ENCODE results near the gene LHPP.

DNA sequence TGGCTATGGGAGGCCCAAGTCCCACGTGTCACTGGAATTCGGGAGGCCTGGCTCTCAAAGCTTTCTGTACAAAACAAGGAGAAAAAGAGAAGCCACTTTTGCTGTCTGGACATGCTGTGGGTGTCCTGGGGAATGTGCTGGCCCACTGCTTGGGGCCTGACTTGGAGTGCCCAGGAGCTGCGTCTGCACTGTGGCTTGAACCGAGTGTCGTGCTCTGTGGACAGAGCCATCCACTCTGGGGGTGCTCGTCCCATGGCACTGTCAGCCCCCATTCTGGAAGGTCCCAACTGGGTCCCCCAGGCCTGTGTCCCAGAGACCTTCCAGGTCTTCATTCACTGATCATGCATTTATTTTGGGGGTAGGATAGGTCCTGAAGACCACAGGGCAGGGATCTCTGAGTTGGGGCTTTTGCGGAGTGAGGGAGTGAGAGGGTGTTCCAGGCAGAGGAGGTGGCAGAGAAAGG is 138.0 kb downstream of the LHPP start:
- TF ChIP-seq, protein P1, sequence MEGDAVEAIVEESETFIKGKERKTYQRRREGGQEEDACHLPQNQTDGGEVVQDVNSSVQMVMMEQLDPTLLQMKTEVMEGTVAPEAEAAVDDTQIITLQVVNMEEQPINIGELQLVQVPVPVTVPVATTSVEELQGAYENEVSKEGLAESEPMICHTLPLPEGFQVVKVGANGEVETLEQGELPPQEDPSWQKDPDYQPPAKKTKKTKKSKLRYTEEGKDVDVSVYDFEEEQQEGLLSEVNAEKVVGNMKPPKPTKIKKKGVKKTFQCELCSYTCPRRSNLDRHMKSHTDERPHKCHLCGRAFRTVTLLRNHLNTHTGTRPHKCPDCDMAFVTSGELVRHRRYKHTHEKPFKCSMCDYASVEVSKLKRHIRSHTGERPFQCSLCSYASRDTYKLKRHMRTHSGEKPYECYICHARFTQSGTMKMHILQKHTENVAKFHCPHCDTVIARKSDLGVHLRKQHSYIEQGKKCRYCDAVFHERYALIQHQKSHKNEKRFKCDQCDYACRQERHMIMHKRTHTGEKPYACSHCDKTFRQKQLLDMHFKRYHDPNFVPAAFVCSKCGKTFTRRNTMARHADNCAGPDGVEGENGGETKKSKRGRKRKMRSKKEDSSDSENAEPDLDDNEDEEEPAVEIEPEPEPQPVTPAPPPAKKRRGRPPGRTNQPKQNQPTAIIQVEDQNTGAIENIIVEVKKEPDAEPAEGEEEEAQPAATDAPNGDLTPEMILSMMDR (conservative IDR thresholded peaks at IDR 0.05; ENCODE audit: low read depth, low read length): no peak
- no peak for TF ChIP-seq EZH2phosphoT487 (IDR thresholded peaks at IDR 0.05; ENCODE audit: borderline replicate concordance, low read length)
